Fibroblast of villous mesenchyme (primary cell): ENCODE data around the gene PET100. TPM values are rescaled to one million over a fixed set of nuclear protein-coding genes. Genes with fewer than 3 reads are reported as not detected.
A peak's percentile ranks its signal among the peaks of the same experiment; 100 is the strongest.

Experiments
- DNase-seq: peaks from one replicate; pipeline ENCODE4 v3.0.0-alpha.2; 2010; ENCODE audit warnings: low read depth
- H3K4me3 ChIP-seq: 2 replicates; pipeline ENCODE4 v1.5.1; 2011; ENCODE audit warnings: low read depth, mild to moderate bottlenecking, low read length
- total RNA-seq: library from RNA; depleted of rRNA; stranded (reverse); fragments of >200 nt; gene quantifications from 2 replicates; pipeline ENCODE4 v1.2.3, GENCODE V29; 2012
- TF ChIP-seq, protein P1 (sequence below): IDR thresholded peaks from 2 replicates; pipeline ENCODE4 v1.5.1; 2012; ENCODE audit warnings: low read depth, mild to moderate bottlenecking, low read length; ENCODE audit not compliant: insufficient read depth

PET100 gene
- total RNA-seq, 1 donor = 10.4 TPM

- no peak for DNase-seq
- TF ChIP-seq, protein P1, sequence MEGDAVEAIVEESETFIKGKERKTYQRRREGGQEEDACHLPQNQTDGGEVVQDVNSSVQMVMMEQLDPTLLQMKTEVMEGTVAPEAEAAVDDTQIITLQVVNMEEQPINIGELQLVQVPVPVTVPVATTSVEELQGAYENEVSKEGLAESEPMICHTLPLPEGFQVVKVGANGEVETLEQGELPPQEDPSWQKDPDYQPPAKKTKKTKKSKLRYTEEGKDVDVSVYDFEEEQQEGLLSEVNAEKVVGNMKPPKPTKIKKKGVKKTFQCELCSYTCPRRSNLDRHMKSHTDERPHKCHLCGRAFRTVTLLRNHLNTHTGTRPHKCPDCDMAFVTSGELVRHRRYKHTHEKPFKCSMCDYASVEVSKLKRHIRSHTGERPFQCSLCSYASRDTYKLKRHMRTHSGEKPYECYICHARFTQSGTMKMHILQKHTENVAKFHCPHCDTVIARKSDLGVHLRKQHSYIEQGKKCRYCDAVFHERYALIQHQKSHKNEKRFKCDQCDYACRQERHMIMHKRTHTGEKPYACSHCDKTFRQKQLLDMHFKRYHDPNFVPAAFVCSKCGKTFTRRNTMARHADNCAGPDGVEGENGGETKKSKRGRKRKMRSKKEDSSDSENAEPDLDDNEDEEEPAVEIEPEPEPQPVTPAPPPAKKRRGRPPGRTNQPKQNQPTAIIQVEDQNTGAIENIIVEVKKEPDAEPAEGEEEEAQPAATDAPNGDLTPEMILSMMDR = no peak
These were observed 6.1 kb downstream of the PET100 start for GRCh38 chr19:7635670-7636069.

DNA sequence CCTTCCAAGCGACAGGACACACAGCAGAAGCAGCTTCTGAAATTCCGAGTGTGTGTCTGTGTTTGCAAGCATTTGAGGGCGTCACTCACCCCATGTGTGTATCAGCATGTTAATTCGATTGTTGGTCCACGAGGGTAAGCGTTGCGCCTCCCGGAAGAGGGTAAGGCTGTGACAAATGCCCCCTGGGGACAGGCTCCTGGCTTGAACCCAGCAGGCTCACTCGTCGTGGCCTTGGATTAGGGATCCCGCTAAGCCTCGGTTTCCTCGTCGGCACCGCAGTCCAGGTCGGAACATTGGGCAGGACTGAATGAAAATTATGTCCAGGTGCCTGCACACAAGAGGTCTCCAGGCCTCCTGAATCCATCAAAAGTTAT is 6.7 kb downstream of the PET100 start:
- no peak for DNase-seq
- H3K4me3 ChIP-seq = peak overlapping the region; percentile 74
- TF ChIP-seq, protein P1 = no peak

More at GRCh38 chr19:7635670-7636069, 6.1 kb downstream of the PET100 start:
- no peak overlapping the region for H3K4me3 ChIP-seq

- TF ChIP-seq, protein P1 = no peak
- H3K4me3 ChIP-seq = peak within 1 kb of the TSS; percentile 74
- peak; percentile 48 for DNase-seq
These were observed 7.2 kb downstream of the PET100 start, which contains the start of gene STXBP2 for GRCh38 chr19:7636691-7637373. Gene STXBP2 (plus strand): TSS chr19:7637110. CDS start chr19:7637150, 40 bp downstream.

DNA sequence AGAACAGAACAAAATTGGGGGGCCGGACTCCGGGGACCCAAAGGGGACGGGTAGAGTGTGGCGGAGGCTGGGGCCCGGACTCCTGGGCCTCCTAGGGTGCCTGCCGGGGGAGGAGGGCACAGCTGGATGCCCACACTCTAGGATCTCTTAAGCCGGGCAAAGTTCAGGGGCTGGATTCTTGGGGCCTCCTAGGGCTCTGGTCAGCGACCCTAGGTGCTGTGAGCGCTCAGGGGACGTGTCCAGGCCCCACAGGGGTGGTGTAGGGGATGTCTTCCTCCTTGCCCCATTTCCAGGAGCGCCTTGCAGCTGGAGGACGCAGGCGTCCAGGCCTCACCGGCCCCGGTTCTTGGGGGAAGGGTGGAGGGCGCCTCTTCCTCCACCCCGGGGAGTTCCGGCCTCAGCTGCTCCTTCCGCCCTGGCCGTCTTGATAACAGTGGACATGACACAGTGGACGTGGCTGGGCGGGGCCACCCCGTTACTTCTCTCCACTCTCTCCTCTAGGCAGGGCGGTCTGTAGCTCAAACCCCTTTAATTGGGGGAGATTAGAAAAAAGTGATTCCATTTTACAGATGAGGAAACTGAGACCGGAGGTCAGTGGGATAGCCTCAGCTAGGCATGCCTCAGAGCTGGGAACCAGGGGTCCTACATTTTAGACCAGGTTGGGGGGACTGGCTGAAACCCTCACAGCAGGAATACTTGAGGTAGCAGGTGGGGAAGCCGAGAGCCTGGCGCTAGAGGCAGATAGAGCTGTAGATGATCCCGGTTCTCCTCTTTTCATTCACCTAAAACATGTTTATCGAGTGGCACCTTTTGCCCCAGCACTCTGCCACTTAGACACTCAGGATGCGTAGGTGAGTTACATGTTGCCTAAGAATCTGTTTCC is 8.0 kb downstream of the PET100 start:
- H3K4me3 ChIP-seq = peak overlapping the region; percentile 74
- DNase-seq = peak; percentile 67
- TF ChIP-seq, protein P1 = no peak

- no peak for DNase-seq
These were observed 9.3 kb downstream of the PET100 start for GRCh38 chr19:7638802-7639465.

DNA sequence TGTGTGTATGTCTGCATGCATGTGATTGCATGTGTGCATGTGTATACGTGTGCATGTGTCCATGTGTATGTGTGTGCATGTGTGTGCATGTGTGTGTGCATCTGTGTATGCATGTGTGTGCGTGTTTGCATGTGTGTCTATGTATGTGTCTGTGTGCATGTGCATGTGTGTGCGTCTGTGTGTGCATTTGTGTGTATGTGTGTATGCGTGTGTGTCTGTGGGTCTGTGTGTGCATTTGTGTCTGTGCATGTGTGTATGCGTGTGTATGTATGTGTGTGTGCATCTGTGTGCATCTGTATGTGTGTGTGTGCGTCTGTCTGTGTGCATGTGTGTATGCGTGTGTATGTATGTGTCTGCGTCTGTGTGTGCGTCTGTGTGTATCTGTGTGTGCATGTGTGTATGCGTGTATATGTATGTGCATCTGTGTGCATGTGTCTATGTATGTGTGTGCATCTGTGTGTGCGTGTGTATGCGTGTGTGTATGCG is 10.3 kb downstream of the PET100 start:
- TF ChIP-seq, protein P1 = no peak
- DNase-seq = no peak
- no peak overlapping the region for H3K4me3 ChIP-seq

More at GRCh38 chr19:7638802-7639465, 9.3 kb downstream of the PET100 start:
- TF ChIP-seq, protein P1 = no peak
- no peak overlapping the region for H3K4me3 ChIP-seq
